ENCODE measurements around the gene RASA1.

DNA sequence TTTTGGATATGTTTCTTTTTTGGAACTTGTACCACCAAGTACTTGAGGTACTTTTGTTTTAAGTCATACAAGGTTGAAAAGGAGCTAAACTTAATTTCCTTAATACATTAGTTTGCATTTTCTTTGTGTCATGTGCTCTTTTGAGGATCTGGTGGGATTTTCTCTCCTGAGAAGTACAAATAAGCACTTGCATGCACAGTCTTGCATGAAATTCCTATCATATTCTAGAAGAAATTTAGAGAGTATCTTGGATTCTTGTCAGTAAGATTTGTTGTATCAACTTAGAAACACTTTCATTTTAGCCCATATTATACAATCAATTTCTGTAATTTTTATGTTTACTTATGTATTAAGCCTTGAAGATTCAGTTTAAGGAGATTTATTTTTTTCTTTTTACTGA is 80.2 kb downstream of the RASA1 start:
- TF ChIP-seq EZH2phosphoT487 (IDR thresholded peaks at IDR 0.05; ENCODE audit: borderline replicate concordance, low read length), result no peak
- TF ChIP-seq, protein P1, sequence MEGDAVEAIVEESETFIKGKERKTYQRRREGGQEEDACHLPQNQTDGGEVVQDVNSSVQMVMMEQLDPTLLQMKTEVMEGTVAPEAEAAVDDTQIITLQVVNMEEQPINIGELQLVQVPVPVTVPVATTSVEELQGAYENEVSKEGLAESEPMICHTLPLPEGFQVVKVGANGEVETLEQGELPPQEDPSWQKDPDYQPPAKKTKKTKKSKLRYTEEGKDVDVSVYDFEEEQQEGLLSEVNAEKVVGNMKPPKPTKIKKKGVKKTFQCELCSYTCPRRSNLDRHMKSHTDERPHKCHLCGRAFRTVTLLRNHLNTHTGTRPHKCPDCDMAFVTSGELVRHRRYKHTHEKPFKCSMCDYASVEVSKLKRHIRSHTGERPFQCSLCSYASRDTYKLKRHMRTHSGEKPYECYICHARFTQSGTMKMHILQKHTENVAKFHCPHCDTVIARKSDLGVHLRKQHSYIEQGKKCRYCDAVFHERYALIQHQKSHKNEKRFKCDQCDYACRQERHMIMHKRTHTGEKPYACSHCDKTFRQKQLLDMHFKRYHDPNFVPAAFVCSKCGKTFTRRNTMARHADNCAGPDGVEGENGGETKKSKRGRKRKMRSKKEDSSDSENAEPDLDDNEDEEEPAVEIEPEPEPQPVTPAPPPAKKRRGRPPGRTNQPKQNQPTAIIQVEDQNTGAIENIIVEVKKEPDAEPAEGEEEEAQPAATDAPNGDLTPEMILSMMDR (IDR thresholded peaks at IDR 0.05; ENCODE audit: low read depth, low read length, poor library complexity, severe bottlenecking), result no peak

Measured in DOHH2 (cell line).